Natural killer cell (primary cell): Measurements from ENCODE around the gene DPP7. TPM values are rescaled to one million over a fixed set of nuclear protein-coding genes. Genes with fewer than 3 reads are reported as not detected.

Experiments used
- ATAC-seq, 3 donors: fragments of 150-1000 bp in 2 of 3; fragments of 200-7000 bp in 1 of 3; cut with Tn5 transposase; 1 replicate in 1 of 3; 2 replicates in 2 of 3; pipeline ENCODE4 v1.10.0; 2021; ENCODE audit warnings: mild to moderate bottlenecking in 2 of 3, moderate library complexity in 2 of 3
- DNase-seq, 2 donors: peaks; one replicate each; pipeline versions ENCODE4 v3.0.0 to v3.0.0-alpha.2; 2013 to 2021; ENCODE audit warnings: mixed read lengths in 1 of 2
- H3K27ac ChIP-seq: one replicate; pipeline ENCODE4 v1.5.1; 2013; ENCODE audit warnings: mild to moderate bottlenecking, low read length
- H3K27me3 ChIP-seq: one replicate; pipeline ENCODE4 v1.6.1; 2013; ENCODE audit warnings: low read length; ENCODE audit not compliant: control insufficient read depth, insufficient read depth
- H3K36me3 ChIP-seq: one replicate; pipeline ENCODE4 v1.6.1; 2013; ENCODE audit warnings: low read length; ENCODE audit not compliant: control insufficient read depth, insufficient read depth
- H3K4me1 ChIP-seq: one replicate; pipeline ENCODE4 v1.6.1; 2013; ENCODE audit warnings: low read length; ENCODE audit not compliant: control insufficient read depth, insufficient read depth
- H3K4me3 ChIP-seq: one replicate; pipeline ENCODE4 v1.5.1; 2013; ENCODE audit warnings: low read length
- H3K9me3 ChIP-seq: one replicate; pipeline ENCODE4 v1.6.1; 2013; ENCODE audit warnings: low read length; ENCODE audit not compliant: control insufficient read depth, insufficient read depth
- H3K27ac Mint-ChIP-seq, 2 donors: one replicate each; pipeline ENCODE4 v1.8.0; 2022; ENCODE audit warnings: mild to moderate bottlenecking in 2 of 2, mixed read lengths in 2 of 2, moderate library complexity in 1 of 2
- H3K27me3 Mint-ChIP-seq, 2 donors: one replicate each; pipeline ENCODE4 v1.8.0; 2022; ENCODE audit warnings: low read depth in 2 of 2, mixed read lengths in 2 of 2
- H3K36me3 Mint-ChIP-seq: one replicate; pipeline ENCODE4 v1.8.0; 2022; ENCODE audit warnings: mixed read lengths
- H3K4me1 Mint-ChIP-seq, 2 donors: one replicate each; pipeline ENCODE4 v1.8.0; 2022; ENCODE audit warnings: mixed read lengths in 2 of 2
- H3K4me3 Mint-ChIP-seq: one replicate; pipeline ENCODE4 v1.8.0; 2022; ENCODE audit warnings: mild to moderate bottlenecking, moderate library complexity, mixed read lengths
- H3K9me3 Mint-ChIP-seq, 2 donors: one replicate each; pipeline ENCODE4 v1.8.0; 2022; ENCODE audit warnings: mixed read lengths in 2 of 2
- CTCF ChIP-seq: fragments of 200-600 bp; IDR thresholded peaks from one replicate; pipeline ENCODE4 v1.8.0; 2022; ENCODE audit warnings: antibody characterized with exemption
- WGBS: methylation state at CpG from one replicate; pipeline ENCODE4 v1.1.7; 2013; ENCODE audit warnings: missing lambda C conversion rate; ENCODE audit not compliant: insufficient coverage; 5-methylcytosine and 5-hydroxymethylcytosine counted together
- intact Hi-C: fragments of 100-400 bp; cut with micrococcal nuclease; formaldehyde crosslinking; loops from one replicate; pipeline ENCODE4 v1.14.2; 2022
- total RNA-seq, 4 donors: library from RNA; stranded (reverse); fragments of 120-200 nt in 1 of 4; gene quantifications; one replicate each; pipeline versions ENCODE4 v1.2.3 to v1.2.4, GENCODE V29; 2013 to 2022

Gene DPP7
- total RNA-seq, 3 donors from 2014 or later (not counting 1 experiment from before 2014, with no cell fraction given), result 233 to 264 (median 251) TPM

DNA sequence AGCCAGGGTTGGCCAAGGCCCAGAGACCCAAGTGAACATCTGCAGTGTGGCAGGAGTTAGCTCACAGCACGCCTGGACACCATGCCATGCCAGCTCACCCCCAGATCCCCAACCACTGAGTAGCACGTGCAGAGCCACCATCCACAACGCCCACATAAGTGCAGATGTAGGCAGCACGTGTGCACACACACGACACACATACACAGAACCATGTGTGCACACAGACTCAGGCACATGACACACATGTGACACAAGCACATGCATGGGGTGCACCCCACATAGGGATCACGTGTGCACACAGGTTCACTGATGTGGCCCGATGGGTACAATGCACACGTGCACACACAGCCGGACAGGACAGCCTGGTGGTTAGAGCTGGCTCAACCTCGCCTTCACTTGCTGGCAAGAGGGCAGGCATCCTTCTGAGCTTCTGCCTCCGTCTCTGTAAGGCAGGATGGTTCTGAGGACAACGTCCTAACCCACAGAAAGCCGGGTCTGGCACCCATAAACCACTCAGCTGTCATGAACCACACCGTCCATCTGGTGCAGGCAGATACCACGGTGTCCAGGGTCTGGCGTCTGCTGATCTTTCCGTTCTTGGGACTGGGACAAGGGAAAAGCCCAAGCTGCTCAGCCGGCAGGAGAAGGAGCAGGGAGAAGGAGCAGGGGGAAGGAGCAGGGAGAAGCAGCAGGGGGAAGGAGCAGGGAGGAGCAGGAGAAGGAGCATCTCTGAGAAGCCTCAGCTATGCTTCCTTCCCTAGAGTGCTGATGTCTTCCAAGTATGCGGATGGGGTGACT, 43.3 kb upstream of the DPP7 start:
- no peaks in the 10 kb centered on the region for H3K36me3 ChIP-seq
- TF ChIP-seq CTCF, result no peak
- no peaks in the 10 kb centered on the region for H3K9me3 Mint-ChIP-seq
- no peak for DNase-seq
- H3K4me3 Mint-ChIP-seq, result no peak overlapping the region
- no peaks in the 10 kb centered on the region for H3K9me3 ChIP-seq
- peaks cover 22 to 24% of the 10 kb centered on the region in 2 donors for H3K27me3 Mint-ChIP-seq
- H3K27me3 ChIP-seq, result peaks cover 37% of the 10 kb centered on the region
- WGBS, result 64% methylated on average over 19 of the region's 19 CpGs
- H3K4me1 Mint-ChIP-seq, result peaks cover 0 to 5% of the 10 kb centered on the region in 2 donors
- ATAC-seq, result no peak
- H3K4me1 ChIP-seq, result peaks cover 40% of the 10 kb centered on the region
- H3K4me3 ChIP-seq, result no peak overlapping the region
- no peak overlapping the region for H3K27ac ChIP-seq
- H3K27ac Mint-ChIP-seq, result no peak overlapping the region
- H3K36me3 Mint-ChIP-seq, result no peaks in the 10 kb centered on the region
- intact Hi-C loops, result no loop called here

- Mint-ChIP-seq H3K27ac (no peak overlapping the region), H3K4me3 (peak overlapping the region; percentile 68), H3K4me1 (peaks cover 0 to 5% of the 10 kb centered on the region in 2 donors), H3K36me3 (no peaks in the 10 kb centered on the region), H3K9me3 (no peaks in the 10 kb centered on the region), H3K27me3 (peaks cover 19 to 24% of the 10 kb centered on the region in 2 donors)
- DNase-seq, result peak; percentile 33 to 74
- no peak for TF ChIP-seq CTCF
- Histone ChIP-seq H3K27me3 (peaks cover 32% of the 10 kb centered on the region), H3K9me3 (no peaks in the 10 kb centered on the region), H3K36me3 (no peaks in the 10 kb centered on the region), H3K27ac (no peak overlapping the region), H3K4me3 (no peak overlapping the region), H3K4me1 (peaks cover 35% of the 10 kb centered on the region)
- intact Hi-C loops, result no loop called here
- peak; percentile 75 to 87 (median 87) for ATAC-seq
- 6% methylated on average over 65 of the region's 65 CpGs for WGBS
Measured at GRCh38 chr9:137156567-137157375, 42.2 kb upstream of the DPP7 start.

- peaks cover 5% of the 10 kb centered on the region in 2 donors for H3K27me3 Mint-ChIP-seq
- no peaks in the 10 kb centered on the region for H3K9me3 Mint-ChIP-seq
- 92% methylated on average over 7 of the region's 7 CpGs for WGBS
- Histone ChIP-seq H3K4me1 (peaks cover 25% of the 10 kb centered on the region), H3K36me3 (no peaks in the 10 kb centered on the region), H3K9me3 (no peaks in the 10 kb centered on the region), H3K27me3 (peaks cover 9% of the 10 kb centered on the region), H3K27ac (no peak overlapping the region), H3K4me3 (no peak overlapping the region)
- ATAC-seq, result peak in 1 of 3 donors; percentile 18
- no peaks in the 10 kb centered on the region for H3K4me1 Mint-ChIP-seq
- no peak overlapping the region for H3K4me3 Mint-ChIP-seq
- TF ChIP-seq CTCF, result no peak
- H3K27ac Mint-ChIP-seq, result no peak overlapping the region
- H3K36me3 Mint-ChIP-seq, result no peaks in the 10 kb centered on the region
- no peak for DNase-seq
- intact Hi-C loops, result no loop called here
Measured at GRCh38 chr9:137152844-137153405, 38.4 kb upstream of the DPP7 start.
